Measurements from ENCODE around the gene IGF1. TPM values are rescaled to one million over a fixed set of nuclear protein-coding genes. Genes with fewer than 3 reads are reported as not detected.
A peak's percentile ranks its signal among the peaks of the same experiment; 100 is the strongest.
"Not testable (repeated sequence)": the region's sequence is repeated elsewhere in the genome, so short reads cannot be mapped to it uniquely, and the experiment has no call there.

The IGF1 gene
- total RNA-seq, 2 experiments from 2014 or later: 0.90 to 1.2 TPM

DNA sequence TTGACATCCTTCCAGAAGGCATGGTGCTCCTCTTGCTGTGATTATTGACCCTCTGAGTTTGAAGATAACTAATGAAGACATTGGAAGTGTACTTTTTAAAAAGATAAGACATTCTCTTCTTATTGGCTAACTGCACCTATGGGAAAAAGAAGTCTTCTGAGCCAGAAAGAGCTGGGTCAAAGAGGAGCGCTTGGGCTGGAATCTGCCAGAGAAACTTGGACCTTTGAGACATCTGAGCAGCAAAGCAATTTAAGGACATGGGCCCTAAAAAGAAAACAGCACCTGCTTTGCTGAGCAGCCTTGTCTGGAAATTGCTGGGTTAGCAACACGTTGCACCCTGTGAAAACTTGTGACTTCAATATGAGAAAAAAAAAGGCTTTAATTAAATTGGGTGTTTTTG lies 27.8 kb downstream of the IGF1 start:
- intact Hi-C loops (cut with micrococcal nuclease): no loop called here
- CTCF ChIA-PET: no interaction called here
- no peak overlapping the region for H3K4me3 Mint-ChIP-seq

GRCh38 chr12:102449018-102449417 lies 31.3 kb downstream of the IGF1 start:
- POLR2A ChIA-PET: not testable (repeated sequence)

More for the DNA sequence above, 27.8 kb downstream of the IGF1 start:
- no peak for DNase-seq
- no peak for ATAC-seq
- TF ChIP-seq CTCF (IDR thresholded peaks at IDR 0.05): no peak
- Mint-ChIP-seq H3K9me3 (peaks cover 3% of the 10 kb centered on the region), H3K27ac (no peak overlapping the region), H3K27me3 (peaks cover 5% of the 10 kb centered on the region), H3K4me1 (ENCODE audit: low read depth) (no peaks in the 10 kb centered on the region), H3K36me3 (ENCODE audit: low read depth) (no peaks in the 10 kb centered on the region)
- POLR2A ChIA-PET: no interaction called here

GRCh38 chr12:102447426-102447825 lies 32.9 kb downstream of the IGF1 start:
- H3K36me3 Mint-ChIP-seq (ENCODE audit: low read depth); H3K9me3 Mint-ChIP-seq; POLR2A ChIA-PET; H3K4me1 Mint-ChIP-seq (ENCODE audit: low read depth); H3K27ac Mint-ChIP-seq; H3K4me3 Mint-ChIP-seq; H3K27me3 Mint-ChIP-seq; intact Hi-C loops (cut with micrococcal nuclease); DNase-seq; CTCF ChIA-PET; ATAC-seq: not testable (repeated sequence)

More at GRCh38 chr12:102449018-102449417, 31.3 kb downstream of the IGF1 start:
- H3K4me3 Mint-ChIP-seq; DNase-seq; intact Hi-C loops (cut with micrococcal nuclease); H3K9me3 Mint-ChIP-seq; H3K4me1 Mint-ChIP-seq (ENCODE audit: low read depth); H3K36me3 Mint-ChIP-seq (ENCODE audit: low read depth); H3K27me3 Mint-ChIP-seq; ATAC-seq; CTCF ChIA-PET; H3K27ac Mint-ChIP-seq: not testable (repeated sequence)

GRCh38 chr12:102444707-102445106 lies 35.7 kb downstream of the IGF1 start:
- intact Hi-C loops (cut with micrococcal nuclease): no loop called here
- H3K4me3 Mint-ChIP-seq: no peak overlapping the region
- H3K36me3 Mint-ChIP-seq (ENCODE audit: low read depth): no peaks in the 10 kb centered on the region
- H3K4me1 Mint-ChIP-seq (ENCODE audit: low read depth): peaks cover 4% of the 10 kb centered on the region
- peaks cover 6% of the 10 kb centered on the region for H3K27me3 Mint-ChIP-seq
- ATAC-seq (no peak), DNase-seq (no peak)
- ChIA-PET POLR2A (no interaction called here), CTCF (no interaction called here)
- H3K9me3 Mint-ChIP-seq: peaks cover 3% of the 10 kb centered on the region
- no peak for TF ChIP-seq CTCF (IDR thresholded peaks at IDR 0.05)
- no peak overlapping the region for H3K27ac Mint-ChIP-seq

DNA sequence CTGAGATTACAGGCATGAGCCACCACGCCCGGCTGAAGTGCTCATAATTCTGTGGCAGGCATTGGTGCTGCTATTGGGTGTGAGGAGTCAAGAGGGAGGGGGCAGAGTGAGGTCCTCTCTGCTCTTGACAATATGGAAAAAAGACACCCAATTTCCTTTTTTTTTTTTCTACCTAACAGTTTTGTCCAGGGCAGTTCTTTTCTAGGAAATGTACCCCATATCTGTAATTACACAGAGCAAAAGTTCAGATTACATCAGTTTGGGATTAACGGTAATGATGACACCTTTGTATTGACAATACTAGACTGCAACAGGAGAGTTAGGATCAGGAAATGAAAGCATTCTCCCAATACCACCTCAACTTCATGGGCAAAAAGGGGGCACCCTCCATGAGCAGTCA lies 36.3 kb downstream of the IGF1 start:
- ChIA-PET CTCF (no interaction called here), POLR2A (no interaction called here)
- H3K9me3 Mint-ChIP-seq: peaks cover 3% of the 10 kb centered on the region
- TF ChIP-seq CTCF (IDR thresholded peaks at IDR 0.05): no peak
- peaks cover 4% of the 10 kb centered on the region for H3K4me1 Mint-ChIP-seq (ENCODE audit: low read depth)
- DNase-seq (no peak), ATAC-seq (no peak)
- peaks cover 6% of the 10 kb centered on the region for H3K27me3 Mint-ChIP-seq
- no peaks in the 10 kb centered on the region for H3K36me3 Mint-ChIP-seq (ENCODE audit: low read depth)
- intact Hi-C loops (cut with micrococcal nuclease): no loop called here
- H3K4me3 Mint-ChIP-seq: no peak overlapping the region
- H3K27ac Mint-ChIP-seq: no peak overlapping the region

- H3K9me3 Mint-ChIP-seq: no peaks in the 10 kb centered on the region
- intact Hi-C loops (cut with micrococcal nuclease): no loop called here
- no peak for DNase-seq
- H3K4me3 Mint-ChIP-seq: no peak overlapping the region
- H3K36me3 Mint-ChIP-seq (ENCODE audit: low read depth): no peaks in the 10 kb centered on the region
- POLR2A ChIA-PET: no interaction called here
- peaks cover 4% of the 10 kb centered on the region for H3K4me1 Mint-ChIP-seq (ENCODE audit: low read depth)
- peaks cover 13% of the 10 kb centered on the region for H3K27me3 Mint-ChIP-seq
- ATAC-seq: peak; percentile 61
- CTCF ChIA-PET: interaction anchor here (0.7 kb wide), 1 partner anchor 315 kb away, joined by 3 read pairs; no protein-coding TSS in a partner anchor
- no peak for TF ChIP-seq CTCF (IDR thresholded peaks at IDR 0.05)
- H3K27ac Mint-ChIP-seq: no peak overlapping the region
Measured at GRCh38 chr12:102441077-102441596, 39.2 kb downstream of the IGF1 start.

Data from activated CD8-positive, alpha-beta T cell treated with anti-CD3 and anti-CD28 coated beads for 36 hours (primary cell).